Measurements from ENCODE around the gene ENHO. TPM values are rescaled to one million over a fixed set of nuclear protein-coding genes. Genes with fewer than 3 reads are reported as not detected.
"Not testable (repeated sequence)": the region's sequence is repeated elsewhere in the genome, so short reads cannot be mapped to it uniquely, and the experiment has no call there.

Gene ENHO
- total RNA-seq, 1 experiment from 2014 or later: not detected

DNA sequence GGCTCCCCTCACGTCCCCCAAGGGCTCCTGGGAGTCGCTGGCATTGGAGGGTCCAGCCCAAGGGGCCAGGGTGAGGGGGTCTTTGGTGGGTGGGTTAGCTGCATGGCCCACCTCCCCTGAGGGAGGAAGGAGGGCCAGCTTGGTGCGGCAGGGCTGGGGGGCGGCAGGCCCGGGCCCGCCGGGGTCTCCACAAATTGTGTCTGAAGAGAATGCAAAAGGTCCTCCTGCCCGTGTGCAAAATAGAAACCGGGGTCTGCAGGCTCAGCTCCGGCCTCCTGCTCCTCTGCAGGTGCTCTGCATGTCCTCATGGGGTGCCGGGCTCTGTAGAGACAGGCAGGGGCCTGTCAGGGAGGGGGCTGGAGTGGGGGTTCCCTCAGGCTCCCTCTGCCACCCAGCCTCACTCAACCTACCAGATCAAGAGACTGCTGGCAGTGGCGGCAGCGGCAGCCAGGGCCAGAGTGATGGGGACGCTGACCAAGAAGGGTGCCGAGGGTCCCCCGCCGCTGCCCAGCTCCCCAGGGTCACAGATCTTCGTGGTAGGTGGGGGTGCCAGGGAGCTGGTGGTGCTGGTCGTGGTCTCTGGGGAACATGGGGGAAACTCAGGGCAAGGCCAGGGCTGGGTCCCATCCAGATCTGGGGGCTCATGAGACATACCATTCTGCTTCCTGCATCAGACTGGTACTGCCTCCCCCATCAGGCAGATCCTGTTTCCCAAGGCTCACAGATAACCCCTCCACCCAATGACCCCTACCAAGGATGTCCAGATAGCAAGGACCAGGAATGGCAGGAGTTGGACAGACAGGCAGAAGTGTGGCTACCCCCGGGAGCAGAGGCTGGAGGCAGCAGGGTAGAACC is 29.2 kb upstream of the ENHO start:
- Histone ChIP-seq H3K36me3 (no peaks in the 10 kb centered on the region), H3K4me3 (no peak overlapping the region), H3K27ac (no peak overlapping the region), H3K27me3 (replicated peaks) (no peaks in the 10 kb centered on the region), H3K9me3 (replicated peaks) (no peaks in the 10 kb centered on the region), H3K4me1 (replicated peaks) (no peaks in the 10 kb centered on the region)
- no peak for DNase-seq (ENCODE audit: low read depth in 1 of 2, low spot score in 2 of 2)

DNA sequence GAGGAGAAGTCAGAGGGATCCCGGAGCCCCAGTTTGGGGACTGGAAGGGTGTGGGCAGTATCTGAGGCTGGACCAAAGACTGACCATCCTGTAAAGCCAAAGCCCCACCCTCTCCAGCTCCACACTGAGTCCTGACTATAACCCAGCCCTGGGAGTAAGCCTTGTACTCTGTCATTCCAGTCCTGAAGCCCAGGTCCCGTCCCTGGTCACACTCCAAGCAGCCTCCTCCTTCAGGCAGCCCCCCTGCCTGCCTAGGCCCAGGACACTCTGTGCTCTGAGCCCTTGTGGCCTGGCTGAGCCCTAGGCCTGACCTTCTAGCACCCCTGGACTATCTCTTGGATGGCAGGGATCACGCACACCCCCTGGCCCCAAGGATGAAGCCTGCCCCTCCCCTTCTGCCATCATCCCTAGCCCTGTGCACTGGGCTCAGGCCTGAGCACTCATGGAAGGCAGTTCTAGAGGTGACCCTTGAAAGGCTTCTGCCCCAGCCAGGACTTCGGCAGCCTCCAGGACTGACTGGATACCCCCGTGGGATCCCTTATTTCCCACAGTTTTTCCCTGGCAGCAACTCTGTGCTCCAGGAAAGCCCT is 28.0 kb upstream of the ENHO start:
- Histone ChIP-seq H3K4me1 (replicated peaks) (no peaks in the 10 kb centered on the region), H3K27me3 (replicated peaks) (no peaks in the 10 kb centered on the region), H3K36me3 (no peaks in the 10 kb centered on the region), H3K4me3 (no peak overlapping the region), H3K9me3 (replicated peaks) (no peaks in the 10 kb centered on the region), H3K27ac (no peak overlapping the region)
- DNase-seq (ENCODE audit: low read depth in 1 of 2, low spot score in 2 of 2): no peak

DNA sequence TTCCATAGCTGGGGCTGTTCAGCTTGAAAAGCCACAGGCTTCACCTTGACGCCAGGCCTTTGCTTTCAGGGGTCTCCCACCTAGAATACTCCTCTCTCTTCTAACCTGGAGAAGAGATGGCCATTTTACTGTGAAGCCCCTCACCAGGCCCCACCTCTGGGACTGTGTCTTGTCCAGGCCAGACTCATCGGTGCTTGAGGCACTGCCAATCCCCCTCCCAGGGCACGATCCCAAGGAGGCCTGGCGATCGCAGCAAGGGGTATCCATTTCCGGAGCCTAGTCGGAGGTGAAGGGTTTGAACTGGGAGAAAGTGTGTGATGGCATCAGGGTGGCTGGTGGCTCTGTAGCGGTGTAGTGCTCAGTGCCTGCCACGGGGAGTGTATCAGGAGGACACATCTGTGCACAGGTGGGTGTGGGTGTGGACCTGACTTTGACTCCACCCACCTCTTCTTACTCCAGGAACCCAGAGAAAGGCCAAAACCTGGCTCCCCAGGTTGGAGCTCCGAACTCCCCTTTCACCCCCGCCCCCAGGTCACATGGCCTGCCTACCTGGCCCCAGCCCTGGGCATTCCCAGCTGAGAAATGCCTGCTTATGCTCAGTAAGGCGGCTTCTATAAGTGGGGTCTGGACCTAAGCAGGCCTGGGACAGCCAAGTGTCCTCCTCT is 27.4 kb upstream of the ENHO start:
- no peak for DNase-seq (ENCODE audit: low read depth in 1 of 2, low spot score in 2 of 2)
- Histone ChIP-seq H3K4me1 (replicated peaks) (no peaks in the 10 kb centered on the region), H3K9me3 (replicated peaks) (no peaks in the 10 kb centered on the region)

DNA sequence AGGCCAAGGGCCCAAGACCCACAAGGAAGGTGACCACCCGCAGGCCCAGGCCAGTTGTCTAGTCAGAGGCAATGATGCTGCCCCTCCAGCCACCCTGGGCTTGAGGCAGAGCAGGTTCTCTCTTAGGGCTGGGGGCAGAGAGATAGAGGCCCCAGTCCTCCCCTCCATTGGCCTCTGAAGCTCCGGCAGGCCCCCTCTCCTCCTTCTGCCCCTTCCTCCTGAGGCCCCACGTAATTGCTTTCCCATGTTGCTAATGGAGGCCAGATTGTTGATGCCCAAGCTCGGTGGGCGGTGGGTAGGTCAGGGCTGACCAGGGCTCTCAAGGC is 26.6 kb upstream of the ENHO start:
- no peak overlapping the region for H3K27ac ChIP-seq
- H3K27me3 ChIP-seq (replicated peaks): no peaks in the 10 kb centered on the region
- H3K4me3 ChIP-seq: no peak overlapping the region
- H3K9me3 ChIP-seq (replicated peaks): no peaks in the 10 kb centered on the region
- no peak for DNase-seq (ENCODE audit: low read depth in 1 of 2, low spot score in 2 of 2)
- H3K36me3 ChIP-seq: no peaks in the 10 kb centered on the region
- H3K4me1 ChIP-seq (replicated peaks): no peaks in the 10 kb centered on the region

More for the DNA sequence above, 27.4 kb upstream of the ENHO start:
- Histone ChIP-seq H3K36me3 (no peaks in the 10 kb centered on the region), H3K27ac (no peak overlapping the region), H3K4me3 (no peak overlapping the region), H3K27me3 (replicated peaks) (no peaks in the 10 kb centered on the region)

DNA sequence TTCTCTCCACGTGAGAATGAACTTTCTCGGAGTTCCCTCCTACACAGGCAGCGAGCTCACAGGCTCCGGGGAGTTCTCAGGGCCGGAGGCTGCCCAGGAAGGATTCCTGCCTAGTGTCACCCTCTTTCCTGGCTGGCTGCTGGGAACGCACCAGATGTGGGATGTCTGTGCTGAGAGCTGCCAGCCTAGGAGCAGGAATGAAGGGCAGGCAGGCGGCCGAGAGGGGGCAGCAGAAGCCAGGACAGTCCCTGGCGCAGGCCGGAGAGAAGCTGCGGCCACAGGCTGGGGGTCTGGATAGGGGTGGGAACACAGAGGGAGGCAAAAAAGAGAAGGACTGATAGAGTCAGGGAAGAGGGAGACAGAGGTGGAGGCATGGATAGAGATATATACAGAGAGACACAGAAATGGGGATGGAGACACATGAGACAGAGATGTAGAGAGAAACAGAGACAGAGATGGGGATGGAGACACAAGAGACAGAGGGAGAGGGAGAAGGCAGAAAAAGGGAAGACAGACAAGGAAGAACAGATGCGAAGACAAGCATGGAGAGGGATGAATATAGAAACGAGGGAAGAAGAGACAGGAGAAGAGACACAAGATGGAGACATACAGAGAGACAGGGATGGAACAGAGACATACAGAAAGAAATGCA is 25.3 kb upstream of the ENHO start:
- no peaks in the 10 kb centered on the region for H3K27me3 ChIP-seq (replicated peaks)
- DNase-seq (ENCODE audit: low read depth in 1 of 2, low spot score in 2 of 2): no peak
- no peak overlapping the region for H3K27ac ChIP-seq
- no peaks in the 10 kb centered on the region for H3K9me3 ChIP-seq (replicated peaks)
- no peaks in the 10 kb centered on the region for H3K36me3 ChIP-seq
- H3K4me3 ChIP-seq: no peak overlapping the region
- H3K4me1 ChIP-seq (replicated peaks): no peaks in the 10 kb centered on the region

DNA sequence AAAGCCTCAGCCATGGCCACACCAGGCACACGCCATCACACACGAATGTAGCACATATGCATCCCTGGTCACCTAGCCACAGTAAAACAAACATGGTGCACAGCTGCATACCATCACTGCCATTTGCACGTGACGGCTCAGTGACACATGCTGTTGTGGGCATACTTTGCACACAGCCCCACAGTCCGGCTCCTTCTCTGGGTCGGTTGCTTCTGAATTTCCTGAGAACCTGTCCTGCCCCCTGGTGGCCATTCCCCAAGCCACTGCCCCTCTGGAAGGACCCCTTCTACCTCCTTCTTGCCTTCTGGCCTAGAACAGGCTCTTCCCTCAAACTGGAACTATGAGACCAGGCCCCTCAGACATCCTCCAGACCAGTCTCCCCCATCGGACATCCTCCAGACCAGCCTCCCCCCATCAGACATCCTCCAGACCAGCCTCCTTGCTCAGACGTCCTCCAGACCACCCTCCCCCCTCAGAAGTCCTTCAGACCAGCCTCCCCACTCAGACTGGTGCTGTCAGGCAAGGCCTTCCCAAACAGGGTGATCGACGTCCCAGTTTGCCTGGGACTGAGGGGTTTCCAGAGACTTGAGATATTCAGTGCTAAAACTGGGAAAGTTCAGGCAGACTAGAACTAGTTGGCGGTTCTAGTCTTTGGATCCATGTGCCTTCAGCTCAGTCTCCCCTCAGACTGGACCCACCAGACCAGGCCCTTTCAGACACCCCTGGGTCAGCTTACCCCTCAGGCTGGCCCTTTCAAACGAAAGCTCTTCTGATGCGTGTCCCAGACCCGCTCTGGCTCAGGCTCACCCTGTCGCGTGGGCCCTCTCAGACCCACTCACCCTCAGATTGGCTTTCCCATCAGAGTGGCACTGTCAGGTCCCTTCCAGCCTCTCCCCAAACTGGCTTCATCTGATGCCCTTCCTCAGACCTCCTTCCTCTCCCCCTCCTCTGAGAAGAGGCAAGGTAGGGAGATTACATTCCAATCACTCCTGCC is 24.3 kb upstream of the ENHO start:
- Histone ChIP-seq H3K36me3 (no peaks in the 10 kb centered on the region), H3K9me3 (replicated peaks) (no peaks in the 10 kb centered on the region), H3K27ac (no peak overlapping the region), H3K27me3 (replicated peaks) (no peaks in the 10 kb centered on the region), H3K4me3 (no peak overlapping the region), H3K4me1 (replicated peaks) (no peaks in the 10 kb centered on the region)
- DNase-seq (ENCODE audit: low read depth in 1 of 2, low spot score in 2 of 2): peak; percentile 18 to 52

DNA sequence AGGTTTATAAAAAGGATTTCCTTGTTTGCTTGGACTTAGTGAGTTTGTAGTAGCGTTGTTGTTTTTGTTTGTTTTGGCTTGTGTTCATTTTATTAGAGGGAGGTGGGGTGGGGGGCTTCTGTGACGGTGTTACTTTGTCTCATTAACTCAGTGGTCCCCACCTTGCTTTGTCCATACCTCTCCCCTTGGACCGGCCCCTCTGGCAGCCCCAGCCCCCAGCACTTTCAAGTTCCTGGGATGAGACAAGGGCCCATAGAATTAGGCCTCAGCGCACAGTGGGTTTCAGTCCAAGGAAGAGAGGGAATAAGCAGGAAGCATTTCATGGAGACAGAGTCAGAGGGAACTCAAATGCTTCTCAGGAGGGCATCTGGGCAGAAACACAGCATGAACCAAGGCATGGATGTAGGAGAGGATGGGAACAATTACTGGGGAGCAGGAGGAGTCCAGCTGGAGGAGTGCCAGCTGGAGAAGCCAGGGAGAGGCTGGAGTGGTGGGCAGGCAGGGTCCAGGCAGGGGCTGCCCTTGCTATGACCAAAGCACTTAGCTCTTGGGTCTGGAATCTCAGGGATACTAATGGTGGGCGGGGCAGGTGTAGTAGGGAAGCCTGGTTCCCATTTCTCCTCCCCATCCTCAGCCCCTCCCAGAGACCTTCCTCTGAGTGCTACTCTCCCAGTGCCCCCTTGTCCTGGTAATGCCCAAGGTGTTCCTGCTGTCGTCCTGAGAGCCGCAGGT is 23.5 kb upstream of the ENHO start:
- H3K4me3 ChIP-seq: no peak overlapping the region
- DNase-seq (ENCODE audit: low read depth in 1 of 2, low spot score in 2 of 2): no peak
- no peaks in the 10 kb centered on the region for H3K36me3 ChIP-seq
- H3K9me3 ChIP-seq (replicated peaks): no peaks in the 10 kb centered on the region
- no peaks in the 10 kb centered on the region for H3K27me3 ChIP-seq (replicated peaks)
- no peaks in the 10 kb centered on the region for H3K4me1 ChIP-seq (replicated peaks)
- H3K27ac ChIP-seq: no peak overlapping the region

DNA sequence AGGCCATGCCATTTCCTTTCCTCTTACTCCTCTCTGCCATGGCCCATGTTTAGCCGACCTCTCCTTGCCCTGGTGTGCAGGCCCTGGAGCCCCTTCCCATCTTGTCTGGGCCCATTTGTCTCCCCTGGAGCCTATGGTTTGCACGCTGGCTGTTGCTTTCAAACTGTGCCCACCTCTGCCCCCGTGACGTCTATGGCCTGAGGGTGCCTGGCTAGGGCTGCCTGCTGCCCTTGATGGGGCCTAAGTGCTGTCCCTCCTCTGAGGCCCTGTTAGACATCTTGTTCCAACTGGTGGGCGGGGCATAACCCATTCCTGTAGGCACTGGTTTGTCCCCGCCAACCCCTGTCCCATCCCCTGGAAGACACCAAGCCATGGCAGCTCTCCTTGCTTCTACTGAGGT is 22.7 kb upstream of the ENHO start:
- Histone ChIP-seq H3K36me3 (no peaks in the 10 kb centered on the region), H3K9me3 (replicated peaks) (no peaks in the 10 kb centered on the region), H3K27ac (no peak overlapping the region), H3K4me1 (replicated peaks) (no peaks in the 10 kb centered on the region), H3K27me3 (replicated peaks) (no peaks in the 10 kb centered on the region), H3K4me3 (no peak overlapping the region)
- DNase-seq (ENCODE audit: low read depth in 1 of 2, low spot score in 2 of 2): no peak

DNA sequence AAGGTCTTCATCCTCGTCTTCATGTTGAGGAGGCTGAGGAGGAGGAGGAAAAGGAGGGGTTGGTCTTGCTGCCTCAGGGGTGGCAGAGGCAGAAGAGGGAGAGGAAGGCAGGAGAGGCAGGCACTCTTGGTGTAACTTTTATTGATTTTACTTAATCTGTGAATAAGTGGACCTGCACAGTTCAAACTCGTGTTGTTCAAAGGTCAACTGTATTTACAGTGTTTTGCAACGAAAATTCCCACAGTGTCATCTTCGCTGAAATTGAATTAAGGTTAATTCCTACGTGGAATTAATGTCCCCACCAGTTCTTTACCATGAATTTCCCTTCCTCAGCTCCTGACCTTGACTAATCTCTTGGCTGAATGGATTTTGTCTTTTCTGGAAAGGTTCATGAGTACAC is 21.2 kb upstream of the ENHO start:
- Histone ChIP-seq H3K4me3 (no peak overlapping the region), H3K36me3 (no peaks in the 10 kb centered on the region), H3K27me3 (replicated peaks) (no peaks in the 10 kb centered on the region), H3K27ac (no peak overlapping the region), H3K9me3 (replicated peaks) (no peaks in the 10 kb centered on the region), H3K4me1 (replicated peaks) (no peaks in the 10 kb centered on the region)
- DNase-seq (ENCODE audit: low read depth in 1 of 2, low spot score in 2 of 2): no peak

DNA sequence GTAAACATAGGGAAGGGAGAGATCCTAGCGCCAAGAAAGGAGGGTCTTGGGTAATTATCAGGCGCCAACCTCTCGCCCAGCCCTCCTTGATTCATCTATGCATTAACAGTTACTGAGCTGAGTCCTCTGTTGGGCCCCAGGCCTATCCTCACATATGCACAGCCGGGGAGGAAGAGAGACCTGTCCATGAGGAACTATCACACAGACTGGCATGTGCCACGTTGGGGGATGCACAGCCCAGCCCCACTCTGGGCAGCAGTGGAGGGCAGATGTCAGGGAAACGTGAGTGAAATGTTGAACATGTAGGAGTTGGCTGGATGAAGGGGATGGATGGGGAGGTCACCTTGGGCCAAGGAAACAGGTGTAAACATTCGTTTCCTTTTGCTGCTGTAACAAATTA is 18.8 kb upstream of the ENHO start:
- DNase-seq (ENCODE audit: low read depth in 1 of 2, low spot score in 2 of 2): no peak
- no peaks in the 10 kb centered on the region for H3K27me3 ChIP-seq (replicated peaks)
- H3K4me1 ChIP-seq (replicated peaks): no peaks in the 10 kb centered on the region

DNA sequence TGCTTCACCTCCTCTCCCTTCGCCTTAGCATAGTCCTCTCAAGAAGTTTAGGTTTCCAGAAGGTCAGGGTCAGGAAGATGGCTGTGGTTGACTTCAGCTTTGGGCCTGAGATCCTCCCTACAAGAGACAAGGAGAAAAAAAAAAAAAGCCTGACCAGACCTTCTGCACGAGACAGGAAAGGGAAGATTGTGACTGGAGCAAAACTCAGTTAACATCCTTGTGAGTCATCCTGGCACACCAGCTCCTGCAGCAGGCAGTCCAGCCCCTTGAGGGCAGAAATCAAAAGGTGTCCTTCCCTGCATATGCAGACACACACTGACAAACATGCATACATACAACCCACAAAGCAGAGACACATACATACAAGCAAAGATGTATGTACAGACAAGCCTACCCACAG is 18.0 kb upstream of the ENHO start:
- no peak for DNase-seq (ENCODE audit: low read depth in 1 of 2, low spot score in 2 of 2)
- Histone ChIP-seq H3K27me3 (replicated peaks) (no peaks in the 10 kb centered on the region), H3K4me3 (no peak overlapping the region), H3K27ac (no peak overlapping the region), H3K9me3 (replicated peaks) (no peaks in the 10 kb centered on the region), H3K36me3 (no peaks in the 10 kb centered on the region), H3K4me1 (replicated peaks) (no peaks in the 10 kb centered on the region)

More for the DNA sequence above, 18.8 kb upstream of the ENHO start:
- H3K27ac ChIP-seq: no peak overlapping the region
- H3K4me3 ChIP-seq: no peak overlapping the region
- H3K36me3 ChIP-seq: no peaks in the 10 kb centered on the region
- no peaks in the 10 kb centered on the region for H3K9me3 ChIP-seq (replicated peaks)

DNA sequence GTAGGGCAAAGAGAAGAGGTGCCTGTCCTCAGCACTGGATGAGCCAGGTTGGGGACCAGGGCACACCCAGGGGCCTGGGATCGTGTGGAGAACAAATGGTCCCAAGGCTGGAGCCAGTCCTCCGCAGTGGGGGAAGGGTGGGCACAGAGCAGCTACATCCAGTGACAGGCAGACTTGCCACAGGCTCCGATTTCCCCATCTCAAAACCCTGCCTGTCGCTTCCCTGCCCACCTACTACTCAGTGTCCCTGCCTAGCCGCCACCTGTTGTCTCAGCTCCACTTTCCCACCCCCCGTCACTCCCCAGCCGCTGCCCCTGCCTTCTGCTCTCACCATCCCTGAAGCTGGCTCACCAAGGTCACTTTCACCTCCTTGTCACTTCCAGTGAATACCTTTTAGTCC is 13.9 kb upstream of the ENHO start:
- no peak for DNase-seq (ENCODE audit: low read depth in 1 of 2, low spot score in 2 of 2)
- H3K36me3 ChIP-seq: no peaks in the 10 kb centered on the region

DNA sequence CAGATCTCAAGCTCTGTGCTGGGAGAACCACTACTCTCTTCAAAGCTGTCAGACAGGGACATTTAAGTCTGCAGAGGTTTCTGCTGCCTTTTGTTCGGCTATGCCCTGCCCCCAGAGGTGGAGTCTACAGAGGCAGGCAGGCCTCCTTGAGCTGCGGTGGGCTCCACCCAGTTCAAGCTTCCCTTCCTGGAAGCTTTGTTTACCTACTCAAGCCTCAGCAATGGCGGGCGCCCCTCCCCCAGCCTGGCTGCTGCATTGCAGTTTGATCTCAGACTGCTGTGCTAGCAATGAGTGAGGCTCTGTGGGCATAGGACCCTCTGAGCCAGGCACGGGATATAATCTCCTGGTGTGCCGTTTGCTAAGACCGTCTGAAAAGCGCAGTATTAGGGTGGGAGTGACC is 9.3 kb upstream of the ENHO start:
- H3K27ac ChIP-seq; H3K4me1 ChIP-seq (replicated peaks); H3K9me3 ChIP-seq (replicated peaks); H3K4me3 ChIP-seq; DNase-seq (ENCODE audit: low read depth in 1 of 2, low spot score in 2 of 2); H3K27me3 ChIP-seq (replicated peaks); H3K36me3 ChIP-seq: not testable (repeated sequence)

More for the DNA sequence above, 13.9 kb upstream of the ENHO start:
- Histone ChIP-seq H3K27me3 (replicated peaks) (no peaks in the 10 kb centered on the region), H3K4me3 (no peak overlapping the region), H3K27ac (no peak overlapping the region), H3K4me1 (replicated peaks) (no peaks in the 10 kb centered on the region), H3K9me3 (replicated peaks) (no peaks in the 10 kb centered on the region)

Data from SJSA1 (cell line).